SK-N-SH treated with all-trans-retinoic acid at 6 μM for 48 hours (cell line): ENCODE measurements around the gene MXD4.
"Not testable (repeated sequence)": the region's sequence is repeated elsewhere in the genome, so short reads cannot be mapped to it uniquely, and the experiment has no call there.

Experiments
- ATAC-seq: fragments of 200-7000 bp; cut with Tn5 transposase; 3 replicates; pipeline ENCODE4 v1.9.1; 2020; ENCODE audit warnings: mild to moderate bottlenecking, moderate library complexity
- BACH2 ChIP-seq: fragments of 250-450 bp; sonication (Bioruptor Pico); IDR thresholded peaks from 2 replicates; pipeline ENCODE4 v1.9.0; 2021; ENCODE audit warnings: mild to moderate bottlenecking, borderline replicate concordance
- CREB5 ChIP-seq: fragments of 250-450 bp; sonication (Bioruptor Pico); IDR thresholded peaks from 2 replicates; pipeline ENCODE4 v1.5.1; 2020; ENCODE audit warnings: low read depth, mild to moderate bottlenecking, moderate library complexity
- CSRNP3 ChIP-seq: fragments of 250-450 bp; sonication (Bioruptor Pico); IDR thresholded peaks from 2 replicates; pipeline ENCODE4 v1.5.1; 2021; ENCODE audit warnings: mild to moderate bottlenecking, moderate library complexity
- ESRRG ChIP-seq: fragments of 250-450 bp; sonication (Bioruptor Pico); IDR thresholded peaks from 2 replicates; pipeline ENCODE4 v1.6.1; 2021; ENCODE audit warnings: mild to moderate bottlenecking
- GLIS3 ChIP-seq: fragments of 250-450 bp; sonication (Bioruptor Pico); IDR thresholded peaks from 2 replicates; pipeline ENCODE4 v1.5.0; 2020; ENCODE audit warnings: mild to moderate bottlenecking, moderate library complexity
- ISL1 ChIP-seq: fragments of 250-450 bp; sonication (Bioruptor Pico); IDR thresholded peaks from 2 replicates; pipeline ENCODE4 v2.1.2; 2022; ENCODE audit warnings: mild to moderate bottlenecking, moderate library complexity
- OSR1 ChIP-seq: fragments of 250-450 bp; sonication (Bioruptor Pico); IDR thresholded peaks from 2 replicates; pipeline ENCODE4 v1.8.0; 2022; ENCODE audit warnings: moderate library complexity, mild to moderate bottlenecking, inconsistent platforms
- SNAI2 ChIP-seq: fragments of 250-450 bp; sonication (Bioruptor Pico); IDR thresholded peaks from 2 replicates; pipeline ENCODE4 v1.5.0; 2020; ENCODE audit warnings: mild to moderate bottlenecking, moderate library complexity
- TCF4 ChIP-seq: fragments of 250-450 bp; sonication (Bioruptor Pico); IDR thresholded peaks from 2 replicates; pipeline ENCODE4 v1.8.0; 2021; ENCODE audit warnings: mild to moderate bottlenecking, moderate library complexity, borderline replicate concordance
- TOX ChIP-seq: fragments of 250-450 bp; sonication (Bioruptor Pico); IDR thresholded peaks from 2 replicates; pipeline ENCODE4 v1.8.0; 2021; ENCODE audit warnings: mild to moderate bottlenecking, moderate library complexity, borderline replicate concordance
- ZC3H10 ChIP-seq: fragments of 250-450 bp; sonication (Bioruptor Pico); IDR thresholded peaks from 2 replicates; pipeline ENCODE4 v1.5.1; 2021; ENCODE audit warnings: mild to moderate bottlenecking, moderate library complexity
- ZFP3 ChIP-seq: fragments of 250-450 bp; sonication (Bioruptor Pico); IDR thresholded peaks from 2 replicates; pipeline ENCODE4 v1.5.0; 2020; ENCODE audit warnings: mild to moderate bottlenecking, moderate library complexity
- ZNF565 ChIP-seq: fragments of 450-650 bp; formaldehyde crosslinking; conservative IDR thresholded peaks from 2 replicates; pipeline ENCODE4 v1.5.0; 2020; ENCODE audit warnings: low read depth, mild to moderate bottlenecking, moderate library complexity
- ZNF70 ChIP-seq: fragments of 450-650 bp; formaldehyde crosslinking; IDR thresholded peaks from 2 replicates; pipeline ENCODE4 v1.5.0; 2020; ENCODE audit warnings: mild to moderate bottlenecking, moderate library complexity
- ZNF8 ChIP-seq: fragments of 450-650 bp; formaldehyde crosslinking; IDR thresholded peaks from 2 replicates; pipeline ENCODE4 v1.5.0; 2020; ENCODE audit warnings: mild to moderate bottlenecking, moderate library complexity
- TF ChIP-seq, protein P1 (sequence below): fragments of 250-450 bp; sonication (Bioruptor Pico); IDR thresholded peaks from 2 replicates; pipeline ENCODE4 v1.8.0; 2020; ENCODE audit warnings: mild to moderate bottlenecking, moderate library complexity, borderline replicate concordance
- TF ChIP-seq, protein P2 (sequence below): fragments of 250-450 bp; sonication (Bioruptor Pico); IDR thresholded peaks from 2 replicates; pipeline ENCODE4 v1.5.0; 2020; ENCODE audit warnings: mild to moderate bottlenecking, moderate library complexity
- TF ChIP-seq, protein P3 (sequence below): fragments of 250-450 bp; sonication (Bioruptor Pico); IDR thresholded peaks from 2 replicates; pipeline ENCODE4 v1.8.0; 2021; ENCODE audit warnings: low read depth, mild to moderate bottlenecking, moderate library complexity, borderline replicate concordance

Gene MXD4

GRCh38 chr4:2226261-2226660, 35.6 kb downstream of the MXD4 start:
- TF ChIP-seq ZC3H10 (CRISPR knock-in tag) (no peak), TOX (CRISPR knock-in tag) (no peak), BACH2 (no peak), SNAI2 (CRISPR knock-in tag) (no peak), CSRNP3 (CRISPR knock-in tag) (no peak), ZNF70 (CRISPR knock-in tag) (no peak), ZFP3 (no peak)
- TF ChIP-seq, protein P1, sequence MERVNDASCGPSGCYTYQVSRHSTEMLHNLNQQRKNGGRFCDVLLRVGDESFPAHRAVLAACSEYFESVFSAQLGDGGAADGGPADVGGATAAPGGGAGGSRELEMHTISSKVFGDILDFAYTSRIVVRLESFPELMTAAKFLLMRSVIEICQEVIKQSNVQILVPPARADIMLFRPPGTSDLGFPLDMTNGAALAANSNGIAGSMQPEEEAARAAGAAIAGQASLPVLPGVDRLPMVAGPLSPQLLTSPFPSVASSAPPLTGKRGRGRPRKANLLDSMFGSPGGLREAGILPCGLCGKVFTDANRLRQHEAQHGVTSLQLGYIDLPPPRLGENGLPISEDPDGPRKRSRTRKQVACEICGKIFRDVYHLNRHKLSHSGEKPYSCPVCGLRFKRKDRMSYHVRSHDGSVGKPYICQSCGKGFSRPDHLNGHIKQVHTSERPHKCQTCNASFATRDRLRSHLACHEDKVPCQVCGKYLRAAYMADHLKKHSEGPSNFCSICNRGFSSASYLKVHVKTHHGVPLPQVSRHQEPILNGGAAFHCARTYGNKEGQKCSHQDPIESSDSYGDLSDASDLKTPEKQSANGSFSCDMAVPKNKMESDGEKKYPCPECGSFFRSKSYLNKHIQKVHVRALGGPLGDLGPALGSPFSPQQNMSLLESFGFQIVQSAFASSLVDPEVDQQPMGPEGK (CRISPR knock-in tag): no peak
- TF ChIP-seq, protein P2, sequence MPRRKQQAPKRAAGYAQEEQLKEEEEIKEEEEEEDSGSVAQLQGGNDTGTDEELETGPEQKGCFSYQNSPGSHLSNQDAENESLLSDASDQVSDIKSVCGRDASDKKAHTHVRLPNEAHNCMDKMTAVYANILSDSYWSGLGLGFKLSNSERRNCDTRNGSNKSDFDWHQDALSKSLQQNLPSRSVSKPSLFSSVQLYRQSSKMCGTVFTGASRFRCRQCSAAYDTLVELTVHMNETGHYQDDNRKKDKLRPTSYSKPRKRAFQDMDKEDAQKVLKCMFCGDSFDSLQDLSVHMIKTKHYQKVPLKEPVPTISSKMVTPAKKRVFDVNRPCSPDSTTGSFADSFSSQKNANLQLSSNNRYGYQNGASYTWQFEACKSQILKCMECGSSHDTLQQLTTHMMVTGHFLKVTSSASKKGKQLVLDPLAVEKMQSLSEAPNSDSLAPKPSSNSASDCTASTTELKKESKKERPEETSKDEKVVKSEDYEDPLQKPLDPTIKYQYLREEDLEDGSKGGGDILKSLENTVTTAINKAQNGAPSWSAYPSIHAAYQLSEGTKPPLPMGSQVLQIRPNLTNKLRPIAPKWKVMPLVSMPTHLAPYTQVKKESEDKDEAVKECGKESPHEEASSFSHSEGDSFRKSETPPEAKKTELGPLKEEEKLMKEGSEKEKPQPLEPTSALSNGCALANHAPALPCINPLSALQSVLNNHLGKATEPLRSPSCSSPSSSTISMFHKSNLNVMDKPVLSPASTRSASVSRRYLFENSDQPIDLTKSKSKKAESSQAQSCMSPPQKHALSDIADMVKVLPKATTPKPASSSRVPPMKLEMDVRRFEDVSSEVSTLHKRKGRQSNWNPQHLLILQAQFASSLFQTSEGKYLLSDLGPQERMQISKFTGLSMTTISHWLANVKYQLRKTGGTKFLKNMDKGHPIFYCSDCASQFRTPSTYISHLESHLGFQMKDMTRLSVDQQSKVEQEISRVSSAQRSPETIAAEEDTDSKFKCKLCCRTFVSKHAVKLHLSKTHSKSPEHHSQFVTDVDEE: no peak
- ATAC-seq: no peak

DNA sequence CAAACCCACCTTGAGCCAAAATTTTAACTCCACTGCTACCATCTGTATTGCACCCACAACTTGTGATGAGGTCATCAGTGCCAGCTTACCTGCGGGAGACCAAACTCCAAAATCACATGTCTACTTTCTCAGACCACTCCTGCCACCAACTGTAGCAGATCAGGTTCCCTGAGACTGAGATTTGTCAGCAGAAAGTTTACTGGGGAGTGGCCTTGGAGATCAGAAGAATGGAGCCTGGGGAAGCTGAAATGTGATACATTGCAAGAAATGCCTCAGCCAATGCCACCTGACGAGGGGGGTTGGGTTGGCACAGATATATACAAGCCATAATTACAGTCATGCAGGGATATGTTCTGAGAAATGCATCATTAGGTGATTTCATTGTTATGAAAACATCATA, 39.1 kb downstream of the MXD4 start:
- ATAC-seq: no peak
- TF ChIP-seq CREB5 (CRISPR knock-in tag): no peak
- TF ChIP-seq, all 23 proteins: peak for 0

- ATAC-seq: not testable (repeated sequence)
Measured at GRCh38 chr4:2221378-2221777, 40.5 kb downstream of the MXD4 start.

GRCh38 chr4:2220016-2220630, 41.8 kb downstream of the MXD4 start:
- no peak for TF ChIP-seq ZNF565 (CRISPR knock-in tag)
- no peak for TF ChIP-seq CREB5 (CRISPR knock-in tag)
- TF ChIP-seq ZNF70 (CRISPR knock-in tag): no peak
- TF ChIP-seq OSR1: no peak
- no peak for TF ChIP-seq ESRRG (CRISPR knock-in tag)
- TF ChIP-seq BACH2: no peak
- TF ChIP-seq ZNF8 (CRISPR knock-in tag): no peak
- no peak for TF ChIP-seq TCF4
- TF ChIP-seq CSRNP3 (CRISPR knock-in tag): no peak
- TF ChIP-seq, protein P3, sequence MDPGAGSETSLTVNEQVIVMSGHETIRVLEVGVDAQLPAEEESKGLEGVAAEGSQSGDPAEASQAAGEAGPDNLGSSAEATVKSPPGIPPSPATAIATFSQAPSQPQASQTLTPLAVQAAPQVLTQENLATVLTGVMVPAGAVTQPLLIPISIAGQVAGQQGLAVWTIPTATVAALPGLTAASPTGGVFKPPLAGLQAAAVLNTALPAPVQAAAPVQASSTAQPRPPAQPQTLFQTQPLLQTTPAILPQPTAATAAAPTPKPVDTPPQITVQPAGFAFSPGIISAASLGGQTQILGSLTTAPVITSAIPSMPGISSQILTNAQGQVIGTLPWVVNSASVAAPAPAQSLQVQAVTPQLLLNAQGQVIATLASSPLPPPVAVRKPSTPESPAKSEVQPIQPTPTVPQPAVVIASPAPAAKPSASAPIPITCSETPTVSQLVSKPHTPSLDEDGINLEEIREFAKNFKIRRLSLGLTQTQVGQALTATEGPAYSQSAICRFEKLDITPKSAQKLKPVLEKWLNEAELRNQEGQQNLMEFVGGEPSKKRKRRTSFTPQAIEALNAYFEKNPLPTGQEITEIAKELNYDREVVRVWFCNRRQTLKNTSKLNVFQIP (CRISPR knock-in tag): no peak
- TF ChIP-seq ISL1 (CRISPR knock-in tag): no peak
- TF ChIP-seq GLIS3: no peak
- TF ChIP-seq ZC3H10 (CRISPR knock-in tag): no peak
- TF ChIP-seq, all 23 proteins: peak for 0
- ATAC-seq: peak; percentile 97
